ENCODE data around the gene FAM72B.
"Not testable (repeated sequence)": the region's sequence is repeated elsewhere in the genome, so short reads cannot be mapped to it uniquely, and the experiment has no call there.

GRCh38 chr1:121202986-121203385 lies 18.8 kb upstream of the FAM72B start:
- not testable (repeated sequence) for TF ChIP-seq CTCF, POLR2A, EP300 (IDR thresholded peaks at IDR 0.05)

Data from sigmoid colon (tissue), 4 donors.